Left lobe of liver (tissue), 2 donors: ENCODE results near the gene PODN. TPM values are rescaled to one million over a fixed set of nuclear protein-coding genes. Genes with fewer than 3 reads are reported as not detected.

Experiments
- ATAC-seq: fragments of 200-7000 bp; cut with Tn5 transposase; one replicate; pipeline ENCODE4 v1.9.1; 2020; ENCODE audit warnings: mild to moderate bottlenecking, moderate library complexity
- DNase-seq: peaks from one replicate; pipeline ENCODE4 v3.0.0-alpha.2; 2020; ENCODE audit warnings: low spot score
- total RNA-seq: library from RNA; stranded (reverse); gene quantifications from one replicate; pipeline ENCODE4 v1.2.1, GENCODE V29; 2021
- donor health status: DM: no; HTN: no; CAD: no; lungs with moderate emphysema.
- donor health status: DM: no; HTN: yes; CAD: no.

PODN gene
- total RNA-seq, 1 donor from 2014 or later, result 3.0 TPM

DNA sequence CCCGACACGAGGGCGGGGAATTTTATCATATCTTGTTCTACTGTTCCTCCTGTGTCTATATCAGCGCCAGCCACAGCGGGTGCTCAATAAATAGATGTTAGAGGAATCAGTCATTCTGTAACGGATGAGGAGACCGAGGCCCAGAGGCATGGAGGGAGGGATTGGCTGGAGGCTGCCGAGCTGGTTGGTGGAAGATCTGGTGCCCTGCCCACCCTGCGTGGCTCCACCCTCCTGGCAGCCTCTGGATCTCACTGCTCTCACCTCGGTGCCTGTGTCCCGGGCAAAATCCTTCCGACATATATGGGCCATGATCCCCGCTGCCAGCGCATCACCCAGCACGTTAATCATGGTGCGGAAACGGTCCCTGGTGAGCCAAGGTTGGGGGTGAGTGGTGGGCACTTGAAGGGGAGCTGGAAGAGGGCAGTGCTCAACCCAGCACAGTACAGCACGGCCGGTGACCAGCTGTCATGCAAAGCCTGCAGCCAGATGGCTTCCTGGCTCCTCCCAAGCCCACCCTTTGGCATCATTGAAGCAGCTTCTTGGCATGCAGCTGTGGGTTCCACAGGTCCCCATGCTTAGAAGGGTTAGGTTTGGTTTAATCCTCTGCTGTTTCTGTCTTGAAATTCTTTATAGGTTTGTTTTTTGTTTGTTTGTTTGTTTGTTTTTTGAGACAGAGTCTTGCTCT lies 26.7 kb downstream of the PODN start:
- DNase-seq, result no peak
- ATAC-seq, result no peak

DNA sequence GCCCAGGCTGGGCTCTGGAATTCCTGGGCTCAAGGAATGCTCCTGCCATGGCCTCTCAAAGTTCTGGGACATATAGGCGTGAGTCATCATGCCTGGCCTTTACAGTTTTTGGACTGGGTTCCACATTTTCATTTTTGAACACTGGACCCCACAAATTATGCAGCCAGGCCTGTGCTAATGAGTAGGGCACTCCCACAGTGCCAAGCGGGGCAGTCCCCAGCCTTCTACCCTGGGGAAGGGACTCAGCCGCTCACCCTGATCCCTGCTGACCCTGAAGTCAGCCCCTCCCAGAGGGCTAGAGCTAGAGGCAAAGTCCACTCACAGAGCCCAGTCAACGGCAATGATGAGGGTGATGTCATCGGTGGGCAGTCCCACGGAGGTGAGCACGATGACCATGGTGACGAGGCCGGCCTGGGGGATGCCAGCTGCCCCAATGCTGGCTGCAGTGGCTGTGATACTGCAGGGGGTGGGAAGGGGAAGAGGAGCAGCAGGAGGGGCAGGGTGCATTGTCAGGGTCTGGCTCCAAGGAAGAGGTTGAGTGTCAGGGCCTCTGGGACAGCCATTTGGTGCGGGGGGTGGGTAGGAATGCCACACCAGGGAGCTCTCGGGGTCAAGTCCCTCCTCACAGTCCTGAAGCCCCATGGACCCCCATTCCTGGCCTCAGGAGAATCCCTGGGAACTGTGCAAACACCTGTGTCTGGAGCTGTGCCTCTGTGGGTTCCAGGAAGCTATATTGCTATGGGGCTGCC lies 27.6 kb downstream of the PODN start:
- DNase-seq, result peak; percentile 73

DNA sequence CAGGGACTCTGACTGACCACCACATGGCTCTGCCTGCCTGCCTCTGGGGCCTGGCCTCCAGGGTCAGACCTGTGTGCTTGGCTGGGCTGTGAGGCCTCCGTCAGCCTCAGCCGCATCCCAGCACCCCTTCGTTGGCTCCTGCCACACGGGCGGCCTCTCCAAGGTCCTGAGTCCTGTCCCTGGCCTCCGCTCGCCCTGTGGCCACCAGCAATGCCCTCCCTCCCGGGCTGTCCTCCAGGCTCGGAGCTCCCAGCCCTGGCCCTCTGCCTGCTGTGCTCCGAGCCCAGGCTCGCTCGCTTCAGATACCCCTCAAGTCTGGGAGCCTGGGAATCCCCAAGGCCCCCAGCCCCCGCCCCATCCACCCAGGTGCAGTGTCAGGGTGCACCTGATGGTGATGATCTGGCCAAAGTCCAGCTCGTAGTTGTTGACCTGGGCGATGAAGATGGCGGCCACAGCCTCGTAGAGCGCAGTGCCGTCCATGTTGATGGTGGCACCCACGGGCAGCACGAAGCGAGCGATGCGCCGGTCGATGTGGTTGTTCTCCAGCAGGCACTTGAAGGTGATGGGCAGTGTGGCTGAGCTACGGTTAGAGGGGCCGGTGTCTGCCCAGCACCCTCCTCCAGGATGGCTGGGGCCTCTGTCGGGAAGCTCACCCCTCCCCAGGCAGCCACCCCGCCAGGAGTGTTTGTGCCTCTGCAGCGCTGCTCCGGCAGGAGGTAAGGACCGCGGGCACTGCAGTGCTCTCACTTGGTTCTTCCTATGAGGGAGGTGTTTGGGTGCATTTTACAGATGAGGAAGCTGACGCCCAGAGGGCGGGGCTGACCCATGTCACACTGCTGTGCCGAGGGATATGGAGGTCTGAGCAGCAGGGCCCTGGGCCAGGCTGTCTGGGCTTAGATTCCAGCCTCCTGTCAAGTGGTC lies 28.5 kb downstream of the PODN start:
- DNase-seq (no peak), ATAC-seq (peak; percentile 11)

More for the DNA sequence above, 27.6 kb downstream of the PODN start:
- ATAC-seq, result peak; percentile 74

GRCh38 chr1:53091841-53092645 lies 30.0 kb downstream of the PODN start:
- DNase-seq, result peak; percentile 93
- ATAC-seq, result peak; percentile 87

- ATAC-seq, result peak; percentile 6
- DNase-seq, result no peak
These were observed 30.8 kb downstream of the PODN start for GRCh38 chr1:53092659-53093450.

DNA sequence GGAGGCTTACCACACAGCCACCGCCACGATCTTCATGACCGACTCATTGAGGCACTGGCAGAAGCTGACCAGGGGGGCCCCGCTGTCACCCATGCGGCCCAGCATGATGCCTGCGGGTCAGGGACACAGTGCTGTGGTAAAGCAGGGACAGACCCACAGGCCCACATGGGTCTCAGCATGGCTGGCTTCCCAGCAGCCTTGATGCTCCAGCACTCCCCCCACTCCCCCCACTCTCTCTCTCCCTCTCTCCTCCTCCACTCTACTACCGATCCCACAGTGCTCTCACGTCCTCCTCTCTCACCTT lies 31.4 kb downstream of the PODN start:
- DNase-seq (no peak), ATAC-seq (no peak)

DNA sequence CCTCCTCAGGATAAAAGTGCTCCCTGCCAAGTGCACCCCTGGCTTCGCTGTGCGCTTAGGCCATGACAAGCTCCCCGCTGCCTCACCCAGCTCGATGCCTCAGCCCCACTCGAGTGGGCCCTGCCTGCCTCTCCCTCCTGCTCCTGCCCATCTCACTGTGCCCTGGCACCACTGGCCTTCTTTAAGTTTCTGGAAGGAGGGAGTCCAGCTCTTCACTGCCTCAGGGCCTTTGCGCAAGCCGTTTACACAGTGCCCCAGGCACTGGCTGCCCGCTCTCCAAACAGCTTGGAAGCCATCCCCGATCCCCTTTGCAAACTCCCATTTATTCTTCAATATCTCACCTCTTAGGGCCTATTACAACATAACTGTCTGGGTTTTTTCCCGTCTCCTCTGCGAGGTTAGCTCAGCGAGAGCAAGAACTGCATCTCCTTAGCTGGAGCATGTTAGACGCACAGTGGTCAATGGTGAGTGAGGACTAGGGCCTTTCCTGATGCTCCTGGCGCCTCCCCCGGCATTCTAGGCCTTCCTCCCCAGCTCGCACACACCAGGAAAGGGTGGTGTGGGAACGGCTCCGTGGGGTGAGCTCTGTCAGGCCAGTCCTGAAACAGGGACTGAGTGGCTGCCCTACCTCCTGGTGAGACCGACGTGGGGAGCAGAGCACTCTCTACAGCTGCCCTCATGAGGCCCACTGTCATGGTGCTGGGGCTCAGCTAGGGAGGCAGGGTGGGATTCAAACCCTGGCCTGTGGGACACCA lies 31.9 kb downstream of the PODN start:
- DNase-seq, result no peak
- ATAC-seq, result no peak

DNA sequence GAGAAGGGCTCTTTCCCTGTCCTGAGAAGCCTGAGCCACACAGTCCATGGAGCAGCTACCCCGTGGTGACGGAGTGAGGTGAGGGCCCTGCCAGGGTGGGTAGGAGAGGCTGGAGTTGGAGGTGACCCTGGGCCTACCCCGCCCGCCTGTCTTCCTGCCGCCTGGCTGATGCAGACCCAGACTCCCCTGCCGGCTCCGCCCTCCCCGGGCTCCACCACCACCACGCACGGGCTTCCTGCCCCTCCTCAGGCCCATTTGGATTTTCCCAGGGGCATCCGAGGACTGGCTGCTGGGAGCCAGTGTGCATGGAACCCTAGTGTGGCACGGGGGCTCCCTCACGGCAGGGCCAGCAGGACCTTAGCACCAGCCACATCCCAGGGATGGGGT lies 32.5 kb downstream of the PODN start:
- ATAC-seq (no peak), DNase-seq (no peak)

- ATAC-seq (no peak), DNase-seq (no peak)
These were observed 42.4 kb downstream of the PODN start for GRCh38 chr1:53104289-53104913.

DNA sequence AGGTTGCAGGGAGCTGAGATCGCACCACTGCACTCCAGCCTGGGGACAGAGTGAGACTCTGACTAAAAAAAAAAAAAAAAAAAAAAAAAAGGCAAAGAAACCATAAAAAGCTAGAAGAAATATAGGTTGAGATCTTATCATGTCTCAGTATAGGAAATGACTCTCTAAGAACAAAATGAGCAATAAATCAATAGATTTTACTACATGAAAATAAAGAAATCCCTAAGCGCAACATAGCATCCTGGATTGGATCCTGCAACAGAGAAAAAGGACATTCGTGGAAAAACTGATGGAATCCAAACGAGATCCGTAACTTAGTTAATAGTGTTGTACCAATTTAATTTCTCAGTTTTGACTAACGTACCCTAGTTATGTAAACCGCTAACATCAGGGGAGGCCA lies 45.1 kb downstream of the PODN start:
- DNase-seq (no peak), ATAC-seq (no peak)

DNA sequence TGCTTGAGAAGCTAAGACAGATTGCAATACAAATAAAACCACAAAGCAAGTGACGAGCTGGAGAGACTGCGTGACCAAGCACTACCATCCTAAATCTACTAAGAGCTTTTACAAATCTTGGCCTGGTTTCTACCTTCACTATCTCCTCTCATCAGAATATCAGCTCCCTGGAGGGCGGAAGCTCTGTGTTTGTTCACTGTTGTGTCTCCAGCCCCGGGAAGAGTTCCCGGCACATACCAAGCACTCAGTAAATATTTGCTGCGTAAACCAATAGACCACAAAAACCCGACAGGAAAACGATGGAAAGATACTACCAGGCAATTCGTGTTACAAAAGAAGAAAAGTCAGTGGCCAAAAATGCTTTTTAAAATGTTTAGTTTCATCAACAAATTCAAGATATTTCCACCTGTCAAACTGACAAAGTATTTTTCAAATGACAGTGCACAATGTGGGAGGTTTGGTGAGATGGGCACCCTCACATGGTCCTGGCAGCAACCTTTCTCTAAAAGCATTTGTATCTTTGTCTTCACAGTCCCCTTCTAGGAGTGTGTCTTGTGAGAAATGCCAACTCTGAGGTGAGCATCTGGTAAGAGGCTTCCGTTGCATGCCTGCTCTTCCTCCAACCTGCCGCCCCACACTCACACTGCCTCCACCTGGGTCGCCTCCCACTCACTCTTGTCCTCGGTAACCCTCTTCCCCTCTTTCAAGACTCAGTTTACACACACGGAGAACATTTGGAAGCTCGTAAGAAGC lies 45.7 kb downstream of the PODN start:
- no peak for ATAC-seq
- DNase-seq, result no peak

GRCh38 chr1:53108646-53109580 lies 46.9 kb downstream of the PODN start:
- no peak for ATAC-seq
- DNase-seq, result no peak

DNA sequence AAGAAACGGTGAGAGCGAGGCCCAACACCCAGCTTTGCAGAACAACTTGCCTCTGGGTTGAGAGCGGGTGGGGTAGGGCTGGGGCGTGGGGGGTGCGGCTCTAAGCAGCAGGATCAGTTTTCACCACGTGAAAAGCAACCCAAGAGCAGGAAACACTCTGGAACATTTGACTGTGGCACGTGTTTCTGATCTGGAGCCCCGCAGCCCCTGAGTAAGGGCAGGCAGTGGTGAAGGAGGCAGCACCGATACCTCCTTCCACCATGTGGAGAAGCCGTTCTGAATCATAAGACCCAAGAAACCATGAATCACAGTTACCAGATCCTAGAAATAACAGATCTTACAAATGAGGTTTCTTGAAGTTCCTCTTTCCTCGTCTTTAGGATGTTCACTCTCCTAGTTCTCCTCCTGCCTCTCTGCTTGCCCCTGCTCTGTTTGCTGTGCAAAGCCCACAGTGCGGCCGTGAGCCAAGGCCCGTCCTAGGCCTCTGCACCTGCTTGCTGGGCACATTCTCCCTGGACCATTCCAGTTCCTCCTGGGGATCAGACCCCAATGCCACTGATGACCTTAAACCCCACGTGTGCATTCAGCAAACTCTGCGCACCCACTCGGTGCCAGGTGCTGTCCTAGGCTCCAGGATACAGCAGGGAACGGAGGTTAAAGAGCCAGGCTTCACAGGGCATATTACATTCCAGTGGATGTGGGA lies 48.5 kb downstream of the PODN start:
- no peak for ATAC-seq
- DNase-seq, result no peak

DNA sequence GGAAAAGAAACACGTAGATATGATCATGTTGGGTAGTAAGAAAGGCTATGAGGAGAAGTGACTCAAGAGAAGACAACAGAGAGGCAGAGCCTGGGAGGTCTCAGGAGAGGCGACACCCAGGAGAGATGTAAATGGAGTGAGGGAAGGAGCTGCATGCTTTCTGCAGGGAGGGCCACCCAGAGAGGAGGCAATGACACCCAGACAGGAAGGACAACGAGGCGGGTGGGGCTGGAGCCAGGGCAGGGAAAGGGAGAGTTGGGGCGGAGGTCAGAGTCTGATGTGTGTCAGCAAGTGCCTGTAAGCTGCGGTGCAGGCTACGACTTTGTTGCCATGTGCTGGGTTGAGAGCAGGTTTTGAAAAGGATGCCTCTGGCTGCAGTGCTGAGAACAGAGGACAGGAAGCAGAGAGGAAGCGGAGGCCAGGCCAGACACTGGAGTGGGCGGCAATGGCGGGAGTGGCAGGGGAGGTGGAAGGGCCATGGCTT lies 49.1 kb downstream of the PODN start:
- no peak for DNase-seq
- ATAC-seq, result peak; percentile 69

GRCh38 chr1:53111693-53112092 lies 49.7 kb downstream of the PODN start:
- no peak for ATAC-seq

DNA sequence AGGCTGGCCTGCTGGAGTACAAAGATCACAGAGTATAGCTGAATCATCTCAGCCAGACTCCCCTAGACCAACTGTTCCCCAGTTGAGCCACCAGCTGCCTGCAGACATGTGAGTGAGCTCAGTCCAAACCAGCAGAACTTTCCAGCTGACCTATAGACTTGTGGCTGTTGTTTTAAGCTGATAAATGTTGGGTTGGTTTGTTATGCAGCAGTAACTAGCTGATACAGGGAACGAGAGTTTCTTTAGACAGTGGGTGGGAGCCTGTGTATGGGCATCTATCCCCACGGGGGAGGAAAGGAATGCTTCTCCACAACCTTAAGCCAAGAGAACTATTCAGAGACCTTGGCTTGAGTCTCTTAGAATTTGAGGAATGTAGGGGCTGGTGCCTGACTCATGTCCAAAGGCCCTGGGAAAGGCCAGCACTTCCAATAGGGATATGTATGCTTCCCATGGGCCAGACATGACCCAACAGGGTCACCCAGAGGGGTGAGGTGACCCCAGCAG lies 50.3 kb downstream of the PODN start:
- DNase-seq (no peak), ATAC-seq (no peak)

More at GRCh38 chr1:53111693-53112092, 49.7 kb downstream of the PODN start:
- no peak for DNase-seq
